AG04449 (cell line): ENCODE measurements around the gene MB21D2.

ENCODE experiments used
- CTCF ChIA-PET: fragments of 350-600 bp; formaldehyde crosslinking; extraction: SDS; loops from one replicate; lab custom pipeline; 2021; ENCODE audit warnings: antibody characterized with exemption; lab: Yijun Ruan, JAX
- POLR2A ChIA-PET: fragments of 400-600, 350-600 bp; formaldehyde crosslinking; extraction: SDS; loops from one replicate; lab custom pipeline; 2020; ENCODE audit warnings: antibody characterized with exemption, inconsistent platforms; lab: Yijun Ruan, JAX
- DNase-seq: peaks from one replicate; pipeline ENCODE4 v3.0.0-alpha.2; 2010; ENCODE audit warnings: low read depth, low spot score
- H3K4me3 ChIP-seq: 2 replicates; pipeline ENCODE4 v1.5.1; 2011; ENCODE audit warnings: low read depth, mild to moderate bottlenecking, control low read depth, low read length
- TF ChIP-seq, protein P1 (sequence below): IDR thresholded peaks from one replicate; pipeline ENCODE4 v1.5.1; 2011; ENCODE audit warnings: mild to moderate bottlenecking, moderate library complexity, low read length, control low read depth, inconsistent platforms; ENCODE audit not compliant: insufficient read depth; ENCODE audit errors: missing control alignments

MB21D2 gene

DNA sequence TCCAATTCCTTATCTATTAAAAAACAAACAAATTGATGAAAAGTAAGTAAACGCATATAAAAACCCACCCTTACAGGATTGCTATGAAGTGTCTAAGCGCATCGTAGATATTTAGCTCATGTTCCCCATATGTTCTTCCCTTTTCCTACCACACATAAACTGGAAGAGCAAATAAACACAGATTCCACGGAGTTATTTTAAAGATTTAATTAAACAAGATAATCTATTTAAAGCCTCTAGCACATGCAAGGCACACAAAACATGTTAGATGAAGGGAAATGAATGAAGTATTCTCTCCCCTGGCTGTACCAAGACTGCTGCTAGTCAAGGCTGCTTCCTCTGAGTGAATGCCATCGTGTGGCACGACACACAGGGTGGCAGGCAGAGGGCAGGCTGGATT is 111.9 kb downstream of the MB21D2 start:
- no peak for DNase-seq
- TF ChIP-seq, protein P1, sequence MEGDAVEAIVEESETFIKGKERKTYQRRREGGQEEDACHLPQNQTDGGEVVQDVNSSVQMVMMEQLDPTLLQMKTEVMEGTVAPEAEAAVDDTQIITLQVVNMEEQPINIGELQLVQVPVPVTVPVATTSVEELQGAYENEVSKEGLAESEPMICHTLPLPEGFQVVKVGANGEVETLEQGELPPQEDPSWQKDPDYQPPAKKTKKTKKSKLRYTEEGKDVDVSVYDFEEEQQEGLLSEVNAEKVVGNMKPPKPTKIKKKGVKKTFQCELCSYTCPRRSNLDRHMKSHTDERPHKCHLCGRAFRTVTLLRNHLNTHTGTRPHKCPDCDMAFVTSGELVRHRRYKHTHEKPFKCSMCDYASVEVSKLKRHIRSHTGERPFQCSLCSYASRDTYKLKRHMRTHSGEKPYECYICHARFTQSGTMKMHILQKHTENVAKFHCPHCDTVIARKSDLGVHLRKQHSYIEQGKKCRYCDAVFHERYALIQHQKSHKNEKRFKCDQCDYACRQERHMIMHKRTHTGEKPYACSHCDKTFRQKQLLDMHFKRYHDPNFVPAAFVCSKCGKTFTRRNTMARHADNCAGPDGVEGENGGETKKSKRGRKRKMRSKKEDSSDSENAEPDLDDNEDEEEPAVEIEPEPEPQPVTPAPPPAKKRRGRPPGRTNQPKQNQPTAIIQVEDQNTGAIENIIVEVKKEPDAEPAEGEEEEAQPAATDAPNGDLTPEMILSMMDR: no peak
- POLR2A ChIA-PET: no interaction called here
- CTCF ChIA-PET: interaction anchor here (1.4 to 29.0 kb wide), 4 partner anchors 9 to 239 kb away, joined by 4 to 678 read pairs (median 82); no protein-coding TSS in a partner anchor
- no peak overlapping the region for H3K4me3 ChIP-seq

DNA sequence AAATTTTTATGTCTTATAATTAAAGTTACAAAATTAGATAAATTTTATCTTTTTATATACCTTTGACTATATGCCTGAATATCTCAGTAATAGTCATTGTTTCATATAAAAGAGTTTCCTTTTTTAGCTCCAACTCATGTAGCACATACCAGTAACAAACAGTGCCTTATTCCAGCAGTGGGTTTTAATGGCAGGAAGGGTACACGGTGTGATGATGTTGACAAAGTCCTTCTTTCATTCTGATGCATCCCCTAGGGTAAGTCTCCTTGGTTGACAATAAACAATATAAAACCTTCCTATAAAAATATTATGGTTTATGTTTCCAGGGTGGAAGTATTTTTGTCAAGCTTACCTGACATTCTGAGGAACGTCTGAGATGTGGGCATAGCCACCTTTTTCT is 113.2 kb downstream of the MB21D2 start:
- CTCF ChIA-PET: interaction anchor here (0.7 to 29.0 kb wide), 6 partner anchors 10 to 242 kb away, joined by 3 to 678 read pairs (median 37); no protein-coding TSS in a partner anchor
- POLR2A ChIA-PET: no interaction called here
- TF ChIP-seq, protein P1: no peak
- DNase-seq: no peak
- no peak overlapping the region for H3K4me3 ChIP-seq

DNA sequence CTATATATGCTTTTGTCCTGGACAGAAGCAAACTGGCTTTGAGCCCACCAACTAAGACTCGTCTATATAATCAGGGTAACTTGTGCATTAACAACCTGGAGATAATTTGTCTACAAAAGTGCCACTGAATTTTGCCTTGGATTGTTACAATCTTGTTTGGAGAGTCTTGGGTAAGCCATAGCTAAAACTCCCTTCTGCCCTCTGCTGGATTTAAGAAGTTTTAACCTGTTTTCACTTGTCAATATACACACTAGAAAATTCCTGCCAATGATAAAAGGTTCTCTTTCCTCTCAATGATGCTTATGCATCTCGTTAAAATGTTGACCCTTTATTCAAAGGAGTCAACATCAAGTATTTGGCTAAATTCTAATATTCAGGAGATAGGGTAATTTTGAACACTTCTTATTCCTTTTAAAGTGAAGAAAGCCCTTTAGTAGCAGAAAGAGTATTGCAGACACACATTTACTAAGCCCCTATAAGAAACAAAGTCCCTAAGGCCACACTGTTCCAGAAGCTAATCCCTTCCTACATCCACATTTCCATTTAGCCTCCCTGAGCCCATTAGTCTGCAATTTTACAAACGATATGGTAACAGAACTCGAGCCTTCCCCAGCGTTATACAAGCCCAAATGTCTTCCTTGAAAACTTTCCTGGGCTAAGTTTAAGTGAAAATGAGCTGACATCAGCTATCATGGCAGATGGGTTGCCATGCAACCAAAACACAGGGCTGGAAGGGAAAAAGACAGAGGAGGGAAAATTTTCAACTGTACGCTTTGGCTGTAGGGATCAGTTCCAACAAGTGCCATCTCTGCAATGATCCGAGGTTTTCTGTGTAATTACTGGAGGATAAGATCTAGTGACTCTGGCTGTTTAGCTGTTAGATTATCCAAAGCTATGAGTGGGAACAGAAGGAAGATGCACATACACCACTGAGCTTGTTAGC is 114.4 kb downstream of the MB21D2 start:
- ChIA-PET CTCF (interaction anchor here (0.7 to 29.0 kb wide), 18 partner anchors 9 to 782 kb away, joined by 3 to 678 read pairs (median 4); no protein-coding TSS in a partner anchor), POLR2A (no interaction called here)
- no peak for DNase-seq
- TF ChIP-seq, protein P1: peak; percentile 34
- no peak overlapping the region for H3K4me3 ChIP-seq

DNA sequence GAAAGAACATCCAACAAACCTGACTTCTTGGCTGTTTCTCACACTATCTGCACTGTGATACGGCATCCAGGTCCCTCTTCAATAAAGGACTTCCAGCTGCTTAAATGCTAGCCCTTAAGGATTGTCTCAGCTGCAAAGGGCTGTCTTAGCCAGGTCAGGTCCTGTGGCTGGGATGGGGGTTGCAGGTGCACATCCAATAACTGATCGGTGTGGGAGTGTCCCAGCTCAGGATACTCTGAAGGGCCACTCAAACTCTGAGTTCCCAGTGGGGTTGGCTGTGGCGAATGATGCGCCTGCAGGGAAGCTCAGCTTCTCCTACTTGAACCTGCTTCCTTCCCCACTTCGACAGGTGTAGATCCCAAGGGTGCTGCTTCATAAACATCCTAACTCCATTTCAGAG is 115.7 kb downstream of the MB21D2 start:
- no peak overlapping the region for H3K4me3 ChIP-seq
- POLR2A ChIA-PET: no interaction called here
- CTCF ChIA-PET: interaction anchor here (1.0 to 29.0 kb wide), 6 partner anchors 10 to 239 kb away, joined by 3 to 678 read pairs (median 37); no protein-coding TSS in a partner anchor
- DNase-seq: no peak
- TF ChIP-seq, protein P1: no peak

DNA sequence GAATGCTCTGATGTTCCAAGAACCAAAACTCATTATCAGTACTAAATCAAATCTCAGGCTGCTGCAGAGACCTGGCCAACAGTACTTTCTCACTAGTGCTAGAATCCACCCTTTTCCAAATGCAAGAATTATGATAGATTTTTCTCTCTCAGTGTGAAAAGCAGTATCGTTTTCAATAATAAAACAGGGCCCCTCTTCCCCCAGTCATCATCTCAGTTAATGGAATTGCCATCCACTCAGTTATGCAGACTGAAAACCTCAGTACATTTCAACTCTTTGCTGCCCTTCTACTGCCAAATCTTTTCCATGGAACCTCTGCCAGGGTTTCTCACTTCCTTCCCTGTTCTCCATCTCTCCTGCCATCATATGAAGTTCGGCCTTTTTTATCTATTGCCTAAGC is 117.9 kb downstream of the MB21D2 start:
- CTCF ChIA-PET: interaction anchor here (9.1 to 29.0 kb wide), 2 partner anchors 15 to 242 kb away, joined by 95 to 678 read pairs; no protein-coding TSS in a partner anchor

DNA sequence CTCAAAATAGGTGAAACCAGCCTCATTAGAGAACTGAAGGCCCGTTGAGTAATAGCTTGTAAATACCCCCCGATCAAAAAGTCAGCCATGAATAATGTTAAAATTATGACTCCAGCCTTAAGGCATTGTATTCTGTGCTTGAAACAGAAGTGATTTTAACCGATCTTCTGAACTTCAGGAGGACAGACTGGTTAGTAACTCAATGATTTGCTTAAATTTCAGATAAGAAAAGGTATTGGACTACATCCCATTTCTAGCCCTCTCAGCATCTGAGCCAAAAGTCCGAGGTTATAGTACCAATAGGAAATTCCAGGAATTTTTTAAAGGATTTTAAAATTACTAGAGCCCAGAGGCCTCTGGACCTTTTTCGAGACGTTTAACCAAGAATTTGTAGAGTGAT is 122.6 kb downstream of the MB21D2 start:
- ChIA-PET POLR2A (no interaction called here), CTCF (interaction anchor here (1.2 to 2.7 kb wide), 5 partner anchors 8 to 246 kb away, joined by 3 to 12 read pairs (median 4); no protein-coding TSS in a partner anchor)
- TF ChIP-seq, protein P1: no peak
- DNase-seq: no peak
- H3K4me3 ChIP-seq: no peak overlapping the region

More for the DNA sequence above, 117.9 kb downstream of the MB21D2 start:
- no peak overlapping the region for H3K4me3 ChIP-seq
- DNase-seq: no peak
- POLR2A ChIA-PET: no interaction called here
- TF ChIP-seq, protein P1: no peak
